ENCODE measurements around the gene ZNF837.

DNA sequence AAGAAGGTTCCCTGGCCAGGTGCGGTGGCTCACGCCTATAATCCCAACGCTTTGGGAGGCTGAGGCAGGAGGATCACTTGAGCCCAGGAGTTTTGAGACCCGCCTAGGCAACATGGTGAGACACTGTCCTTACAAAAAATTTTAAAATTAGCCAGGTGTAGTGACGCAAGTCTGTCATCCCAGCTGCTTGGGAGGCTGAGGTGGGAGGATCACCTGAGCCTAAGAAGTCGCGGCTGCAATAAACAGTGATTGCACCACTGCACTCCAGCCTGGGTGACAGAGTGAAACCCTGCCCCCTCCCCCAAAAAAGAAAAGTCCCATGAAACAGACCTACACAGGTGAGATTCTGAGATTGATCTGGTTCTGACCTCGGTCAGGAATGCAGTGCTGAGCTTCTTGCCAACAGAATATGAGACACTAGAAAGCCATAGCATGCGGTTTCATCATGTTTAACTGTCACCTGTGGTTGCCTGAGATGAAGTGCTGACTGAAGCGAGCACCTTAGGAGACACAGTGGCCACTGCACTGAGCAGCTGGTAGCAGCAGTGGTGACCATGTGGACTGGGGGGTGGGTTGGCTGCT is 25.5 kb downstream of the ZNF837 start:
- TF ChIP-seq POLR2AphosphoS5 (IDR thresholded peaks at IDR 0.05; ENCODE audit: borderline replicate concordance, low read depth, low read length): no peak
- TF ChIP-seq EZH2 (IDR thresholded peaks at IDR 0.05): no peak
- TF ChIP-seq FOXP2 (optimal IDR thresholded peaks at IDR 0.05; ENCODE audit: control extremely low read depth, extremely low read length, insufficient read depth): no peak

All from SK-N-MC (cell line).